Bronchial epithelial cell (primary cell): ENCODE measurements around the gene LHPP. TPM values are rescaled to one million over a fixed set of nuclear protein-coding genes. Genes with fewer than 3 reads are reported as not detected.

ENCODE experiments used
- DNase-seq: peaks from one replicate; pipeline ENCODE4 v3.0.0-alpha.2; 2010; ENCODE audit warnings: low read depth
- FAIRE-seq: peaks from 2 replicates; lab custom pipeline; 2011; peaks lifted over from hg19 to GRCh38; lab: Jason Lieb, UNC
- H3K27me3 ChIP-seq: 2 replicates; pipeline ENCODE4 v1.5.1; 2011; ENCODE audit warnings: low read length; ENCODE audit not compliant: control insufficient read depth, insufficient read depth
- H3K36me3 ChIP-seq: 2 replicates; pipeline ENCODE4 v1.5.1; 2011; ENCODE audit warnings: low read length; ENCODE audit not compliant: control insufficient read depth, insufficient read depth
- H3K4me3 ChIP-seq: 2 replicates; pipeline ENCODE4 v1.5.1; 2011; ENCODE audit warnings: mild to moderate bottlenecking, low read depth, low read length, control low read depth
- total RNA-seq: library from RNA; depleted of rRNA; stranded (reverse); fragments of >200 nt; gene quantifications from 2 replicates; pipeline ENCODE4 v1.2.1, GENCODE V29; 2014
- TF ChIP-seq, protein P1 (sequence below): IDR thresholded peaks from 2 replicates; pipeline ENCODE4 v1.5.1; 2011; ENCODE audit warnings: mild to moderate bottlenecking, moderate library complexity, low read length, control low read depth, inconsistent platforms; ENCODE audit not compliant: insufficient read depth, severe bottlenecking

LHPP gene
- total RNA-seq, 1 donor from 2014 or later = 14.0 TPM

DNA sequence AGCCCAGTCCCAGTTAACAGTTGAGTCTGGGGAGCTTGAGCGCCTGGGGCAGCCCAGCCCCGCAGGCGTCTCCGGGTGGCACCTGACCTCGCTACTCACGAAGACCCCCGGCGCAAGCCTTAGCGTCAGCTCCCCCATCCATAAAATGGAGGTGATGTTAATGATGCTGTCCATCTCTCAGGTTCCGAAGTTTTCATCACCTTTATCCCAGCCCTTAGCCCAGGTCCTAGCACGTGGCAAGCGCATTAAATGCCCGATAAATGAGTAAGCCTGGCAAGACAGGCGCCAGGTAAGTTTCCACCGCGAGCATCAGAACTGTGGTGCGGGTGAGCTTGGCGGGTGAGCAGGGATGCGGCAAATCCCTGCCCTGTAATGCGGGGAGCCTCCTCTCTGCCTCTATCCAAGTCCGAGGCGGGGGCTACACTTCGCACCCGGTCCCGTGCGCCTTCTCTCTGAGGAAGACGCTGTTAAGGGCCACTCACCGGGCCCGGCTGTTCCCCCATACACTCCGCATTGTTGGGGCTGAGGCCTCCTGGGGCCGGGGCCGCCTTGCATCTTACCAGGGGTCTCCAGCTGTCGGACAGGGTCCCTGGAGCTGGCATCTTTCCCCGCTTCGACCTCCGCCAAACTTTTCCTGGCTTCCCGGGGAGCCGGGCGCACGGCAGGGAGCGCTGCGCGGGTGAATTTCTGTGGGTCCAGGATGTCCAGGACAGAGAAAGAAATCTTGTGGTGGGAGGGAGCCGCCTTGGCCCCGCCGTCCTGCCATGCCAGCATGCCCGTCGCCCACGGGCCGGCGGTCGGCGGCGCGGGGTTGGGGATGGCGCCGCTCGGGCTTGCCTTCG, 12.2 kb upstream of the LHPP start:
- peak; percentile 57 for DNase-seq
- no peak for FAIRE-seq
- H3K4me3 ChIP-seq = peak overlapping the region; percentile 38
- no peaks in the 10 kb centered on the region for H3K36me3 ChIP-seq
- TF ChIP-seq, protein P1, sequence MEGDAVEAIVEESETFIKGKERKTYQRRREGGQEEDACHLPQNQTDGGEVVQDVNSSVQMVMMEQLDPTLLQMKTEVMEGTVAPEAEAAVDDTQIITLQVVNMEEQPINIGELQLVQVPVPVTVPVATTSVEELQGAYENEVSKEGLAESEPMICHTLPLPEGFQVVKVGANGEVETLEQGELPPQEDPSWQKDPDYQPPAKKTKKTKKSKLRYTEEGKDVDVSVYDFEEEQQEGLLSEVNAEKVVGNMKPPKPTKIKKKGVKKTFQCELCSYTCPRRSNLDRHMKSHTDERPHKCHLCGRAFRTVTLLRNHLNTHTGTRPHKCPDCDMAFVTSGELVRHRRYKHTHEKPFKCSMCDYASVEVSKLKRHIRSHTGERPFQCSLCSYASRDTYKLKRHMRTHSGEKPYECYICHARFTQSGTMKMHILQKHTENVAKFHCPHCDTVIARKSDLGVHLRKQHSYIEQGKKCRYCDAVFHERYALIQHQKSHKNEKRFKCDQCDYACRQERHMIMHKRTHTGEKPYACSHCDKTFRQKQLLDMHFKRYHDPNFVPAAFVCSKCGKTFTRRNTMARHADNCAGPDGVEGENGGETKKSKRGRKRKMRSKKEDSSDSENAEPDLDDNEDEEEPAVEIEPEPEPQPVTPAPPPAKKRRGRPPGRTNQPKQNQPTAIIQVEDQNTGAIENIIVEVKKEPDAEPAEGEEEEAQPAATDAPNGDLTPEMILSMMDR = no peak
- H3K27me3 ChIP-seq = peaks cover 8% of the 10 kb centered on the region

DNA sequence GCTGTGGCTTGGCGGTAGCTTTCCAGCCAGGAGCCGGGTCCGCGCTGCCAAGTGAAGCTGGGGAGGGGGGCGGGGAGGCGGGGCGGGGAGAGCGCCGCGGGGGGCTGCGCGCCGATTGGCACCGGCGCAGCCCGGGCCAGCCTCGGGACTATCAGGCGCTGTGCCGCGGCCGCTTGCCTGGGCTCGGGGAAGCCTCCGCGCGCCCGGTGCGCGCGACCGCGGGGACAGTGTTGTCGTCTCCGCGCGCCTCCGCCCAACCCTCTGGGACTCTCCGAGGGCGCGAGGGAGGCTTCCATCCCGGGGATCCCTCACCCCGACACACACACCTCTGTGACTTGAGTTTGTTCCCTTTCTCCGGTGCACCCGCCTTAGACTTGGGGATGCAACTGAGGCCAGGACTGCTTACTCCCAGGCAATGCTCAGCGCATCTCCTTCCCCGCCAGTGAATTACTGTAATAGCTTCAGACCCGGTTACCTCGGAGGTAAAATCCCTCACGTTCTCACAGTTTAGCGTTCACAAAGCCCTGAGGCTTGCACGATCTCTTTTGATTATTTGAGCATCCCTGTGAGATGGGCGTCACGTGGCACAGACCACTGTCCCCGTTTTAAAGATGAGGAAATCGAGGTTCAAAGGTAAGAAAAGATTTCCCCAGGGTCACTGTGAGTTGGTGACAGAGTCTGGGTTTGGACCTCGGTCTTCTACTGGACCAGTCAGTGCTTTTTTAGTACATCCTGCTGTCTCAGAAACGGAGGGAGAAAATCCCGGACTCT, 11.4 kb upstream of the LHPP start, which contains the start of gene NKX1-2:
Gene NKX1-2, minus strand, starts transcription at position 24 of the 771 bp plus-strand sequence. CDS start 92 bp downstream, outside the sequence.
- Histone ChIP-seq H3K27me3 (peaks cover 8% of the 10 kb centered on the region), H3K36me3 (no peaks in the 10 kb centered on the region), H3K4me3 (peak within 1 kb of the TSS; percentile 38)
- DNase-seq (no peak), FAIRE-seq (no peak)
- TF ChIP-seq, protein P1 = no peak

DNA sequence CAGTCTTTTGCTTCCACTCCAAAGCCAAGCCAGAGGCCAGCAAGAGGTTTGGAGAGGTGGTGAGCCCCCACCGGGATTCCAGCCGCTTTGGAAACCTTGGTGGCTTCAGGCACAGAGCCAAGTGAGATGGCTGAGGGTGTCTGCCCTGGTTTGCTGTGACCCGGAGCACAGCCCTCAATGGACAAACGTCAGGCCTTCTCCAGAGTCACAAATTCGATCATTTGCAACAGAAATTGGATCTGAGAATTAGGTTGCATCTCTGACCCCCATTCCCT, 10.9 kb upstream of the LHPP start:
- TF ChIP-seq, protein P1 = no peak
- FAIRE-seq (no peak), DNase-seq (no peak)
- H3K4me3 ChIP-seq = no peak overlapping the region
- no peaks in the 10 kb centered on the region for H3K36me3 ChIP-seq
- H3K27me3 ChIP-seq = peaks cover 8% of the 10 kb centered on the region

DNA sequence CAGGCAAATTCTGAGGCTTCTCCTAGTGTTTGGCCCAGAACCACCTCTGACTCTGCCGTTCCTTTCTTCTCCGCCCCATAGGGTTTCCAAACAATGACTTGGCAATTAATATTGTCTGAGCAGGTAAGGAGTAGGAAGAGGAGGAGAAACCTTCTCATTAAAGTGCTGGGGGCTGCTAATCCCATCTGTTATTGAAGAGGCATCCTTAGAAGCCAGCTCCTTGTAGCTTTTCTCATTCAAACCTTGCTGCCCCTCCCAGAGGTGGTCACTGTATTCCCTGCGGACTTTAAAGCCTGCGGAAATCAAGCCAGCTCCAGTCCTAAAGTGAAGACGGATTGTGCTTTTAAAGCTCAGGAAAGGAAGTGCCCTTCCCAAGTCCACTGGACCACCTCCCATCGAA, 10.3 kb upstream of the LHPP start:
- DNase-seq = no peak
- Histone ChIP-seq H3K4me3 (no peak overlapping the region), H3K36me3 (no peaks in the 10 kb centered on the region), H3K27me3 (peaks cover 8% of the 10 kb centered on the region)
- TF ChIP-seq, protein P1 = no peak
- FAIRE-seq = no peak

DNA sequence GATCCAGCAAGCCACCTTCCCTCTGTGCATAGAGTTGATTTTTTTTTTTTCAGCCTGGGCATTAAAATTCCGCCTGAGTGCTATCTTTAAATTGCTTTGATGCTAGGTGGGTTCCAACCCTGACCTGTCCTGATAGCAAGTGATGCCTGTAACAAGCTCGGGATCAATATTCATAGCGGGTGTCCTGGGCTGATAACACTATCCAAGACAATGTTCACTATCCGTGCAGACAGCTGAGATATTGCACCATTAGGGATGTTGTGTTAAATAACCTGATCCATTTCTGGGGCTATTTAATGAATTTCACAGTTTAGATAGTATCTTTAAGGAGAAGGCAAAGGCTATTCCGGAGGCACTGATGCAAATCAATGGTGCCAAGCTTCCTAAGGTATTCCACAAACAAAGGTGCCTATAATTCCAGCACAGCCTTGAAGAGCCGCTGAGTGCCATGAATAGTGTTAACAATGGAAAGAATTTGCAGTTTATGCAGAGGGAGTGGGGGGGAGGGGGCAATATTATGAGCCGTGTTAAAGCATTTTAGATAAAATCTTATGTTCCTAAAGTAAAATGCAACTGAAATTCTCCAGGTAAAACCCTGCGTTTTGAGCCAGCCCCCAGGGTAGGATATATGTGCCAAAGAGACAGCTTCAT, 7.5 kb upstream of the LHPP start:
- DNase-seq = no peak
- Histone ChIP-seq H3K4me3 (no peak overlapping the region), H3K27me3 (peaks cover 3% of the 10 kb centered on the region), H3K36me3 (no peaks in the 10 kb centered on the region)
- TF ChIP-seq, protein P1 = no peak
- no peak for FAIRE-seq
